Activated CD4-positive, CD25-positive, alpha-beta regulatory T cell treated with anti-CD3 and anti-CD28 coated beads, Interleukin-2, amount 50 U/mL, for 72 hours (primary cell): ENCODE results near the gene TTC33.
"Not testable (repeated sequence)": the region's sequence is repeated elsewhere in the genome, so short reads cannot be mapped to it uniquely, and the experiment has no call there.

Source experiments
- DNase-seq: peaks from one replicate; pipeline ENCODE4 v3.0.0; 2021

The TTC33 gene

GRCh38 chr5:40678460-40679147 is 77.2 kb downstream of the TTC33 start:
- no peak for DNase-seq

DNA sequence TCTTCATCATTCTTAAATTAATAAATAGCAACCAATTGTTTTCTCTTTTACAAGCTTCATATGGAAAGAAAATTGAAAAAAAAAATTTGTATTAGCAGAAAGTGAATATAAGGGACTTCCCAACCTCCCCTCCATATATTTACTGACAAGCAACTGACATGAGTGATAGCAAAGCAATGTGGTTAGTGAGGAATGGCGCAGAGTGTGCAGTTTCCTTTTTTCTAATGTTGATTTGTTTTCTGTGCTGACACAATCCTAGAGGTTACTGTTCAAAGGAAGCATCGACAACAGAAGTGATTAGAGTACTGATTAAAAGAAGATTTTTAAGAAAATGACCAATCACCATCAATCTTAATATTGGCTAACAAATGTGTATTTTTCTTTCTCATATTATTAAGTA is 77.7 kb downstream of the TTC33 start:
- DNase-seq, result no peak

GRCh38 chr5:40677456-40677855 is 78.3 kb downstream of the TTC33 start:
- no peak for DNase-seq

DNA sequence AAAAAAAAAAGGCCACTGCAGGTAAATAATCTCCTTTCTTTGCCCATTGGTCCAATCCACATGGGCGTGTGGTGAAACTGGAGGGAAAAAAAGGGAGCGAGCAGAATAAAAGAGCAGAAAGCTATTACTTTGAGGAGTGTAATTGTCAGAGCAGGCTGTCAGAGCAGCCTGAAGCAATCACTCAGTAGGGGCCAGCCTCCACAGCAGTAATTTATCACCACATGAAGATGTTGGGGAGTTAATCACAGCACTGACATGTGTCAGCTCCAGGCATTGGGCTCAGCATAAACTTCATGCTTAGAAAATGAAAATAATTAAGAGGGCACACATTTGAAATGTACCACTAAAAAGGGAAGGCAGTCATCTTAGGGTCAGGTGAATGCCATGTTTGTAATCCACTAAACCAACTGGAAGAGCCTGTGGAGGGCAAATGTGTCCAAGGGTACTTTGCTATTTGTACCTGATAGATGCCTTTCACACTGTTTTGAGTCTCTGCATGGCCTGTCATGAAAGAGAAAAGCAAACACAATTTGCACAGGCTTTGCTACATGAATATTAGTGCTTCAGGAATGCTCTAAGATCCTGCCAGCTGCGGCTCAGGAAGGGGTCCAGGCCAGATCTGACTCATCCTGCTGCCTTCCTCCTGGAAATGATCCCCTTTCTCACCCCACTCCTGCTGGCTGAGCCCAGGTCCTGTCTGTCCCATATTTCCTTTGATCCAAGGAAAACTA is 79.0 kb downstream of the TTC33 start:
- no peak for DNase-seq

GRCh38 chr5:40675396-40676133 is 80.2 kb downstream of the TTC33 start:
- no peak for DNase-seq

DNA sequence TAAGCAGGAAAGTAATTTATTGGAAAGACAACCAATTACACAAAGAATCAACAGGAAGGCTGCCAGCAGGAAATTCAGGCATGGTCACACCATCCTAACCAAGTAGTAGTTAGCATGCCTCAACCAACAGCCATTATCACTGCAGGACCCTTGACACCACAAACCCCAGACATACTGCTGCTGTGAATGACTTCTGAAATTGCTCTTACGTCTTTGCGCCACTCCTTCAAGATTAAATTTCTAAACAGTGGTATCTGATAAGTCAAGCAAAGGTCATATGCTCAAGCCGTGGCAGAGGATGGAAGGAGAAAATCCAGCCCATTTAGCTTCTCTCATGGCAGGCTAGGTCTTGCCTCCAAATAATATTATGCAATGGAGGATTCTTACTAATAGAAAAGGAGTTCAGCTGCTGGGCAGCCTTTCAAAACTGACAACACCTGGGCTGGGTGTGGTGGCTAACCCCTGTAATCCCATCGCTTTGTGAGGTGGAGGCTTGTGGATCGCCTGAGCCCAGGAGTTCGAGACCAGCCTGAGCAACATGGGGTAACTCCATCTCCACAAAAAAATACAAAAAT is 81.0 kb downstream of the TTC33 start:
- no peak for DNase-seq

- no peak for DNase-seq
These were observed 83.3 kb downstream of the TTC33 start for GRCh38 chr5:40672425-40672824.

DNA sequence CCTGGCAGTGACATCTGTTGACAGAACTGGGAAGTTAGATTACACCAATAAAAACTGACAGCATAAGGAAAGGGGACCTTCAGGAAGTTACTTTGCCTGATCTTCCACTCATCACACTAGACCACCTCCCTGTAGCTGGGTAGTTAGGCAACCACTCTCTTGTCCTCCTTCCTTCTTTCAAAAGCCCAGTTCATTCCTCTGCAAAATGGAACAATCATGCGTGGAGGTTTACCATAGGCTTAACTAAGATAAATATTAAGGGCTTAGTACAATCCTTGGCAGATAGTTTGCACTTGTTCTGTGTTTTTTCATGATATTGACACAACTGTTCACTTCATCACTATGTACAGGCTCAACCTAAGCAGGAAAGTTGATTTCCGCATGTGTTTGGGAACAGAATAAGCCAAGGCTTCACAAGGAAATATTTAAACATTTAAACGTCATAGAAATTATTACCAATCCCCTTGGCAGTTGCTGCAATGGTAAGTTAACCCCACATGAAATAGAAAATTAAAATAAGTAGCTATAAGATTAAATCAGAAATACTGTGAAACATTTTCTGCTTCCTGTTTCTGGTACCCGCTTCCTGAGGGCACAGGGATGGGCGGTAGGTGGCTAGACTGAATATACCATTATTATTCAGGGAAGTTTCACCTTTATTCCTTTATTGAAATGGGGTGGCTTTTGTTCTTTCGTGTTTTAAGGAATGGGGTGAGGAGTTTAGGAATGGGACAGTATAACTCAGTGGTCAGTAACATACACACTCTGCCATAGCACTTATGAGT is 86.0 kb downstream of the TTC33 start:
- DNase-seq, result no peak

- DNase-seq, result no peak
These were observed 88.5 kb downstream of the TTC33 start for GRCh38 chr5:40667161-40667663.

DNA sequence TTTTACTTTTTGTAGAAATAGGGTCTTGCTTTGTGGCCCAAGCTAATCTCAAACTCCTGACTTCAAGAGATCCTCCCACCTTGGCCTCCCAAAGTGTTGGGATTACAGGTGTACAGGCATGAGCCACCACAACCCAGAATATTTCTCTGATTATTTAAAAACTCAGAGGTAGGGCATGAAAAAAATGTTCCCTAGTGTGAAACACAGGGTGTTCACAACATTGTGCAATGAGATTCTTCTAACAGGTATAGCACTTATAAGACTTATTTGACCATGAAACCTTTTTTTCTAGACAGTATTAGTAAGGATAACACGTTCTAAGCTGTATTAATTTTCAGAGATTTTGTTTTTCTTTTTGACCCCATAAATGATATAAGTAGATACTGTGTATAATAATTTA is 89.1 kb downstream of the TTC33 start:
- DNase-seq, result no peak

GRCh38 chr5:40665635-40666298 is 90.0 kb downstream of the TTC33 start:
- DNase-seq, result no peak

GRCh38 chr5:40660751-40661150 is 95.0 kb downstream of the TTC33 start:
- DNase-seq, result no peak

DNA sequence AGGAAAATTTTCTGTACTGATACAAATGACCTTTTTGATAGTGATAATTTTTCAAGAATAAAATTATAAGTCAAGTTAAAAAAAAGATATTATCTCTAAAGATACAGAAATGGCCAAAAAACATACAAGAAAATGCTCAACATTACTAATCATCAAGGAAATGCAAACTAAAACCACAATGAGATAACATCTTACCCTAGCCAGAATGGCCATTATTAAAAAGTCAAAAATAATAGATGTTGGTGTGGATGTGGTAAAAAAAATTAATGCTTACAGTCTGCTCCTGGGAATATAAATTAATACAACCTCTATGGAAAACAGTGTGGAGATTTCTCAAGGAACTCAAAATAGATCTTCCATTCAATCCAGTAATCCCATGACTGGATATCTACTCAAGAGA is 99.0 kb downstream of the TTC33 start:
- no peak for DNase-seq

GRCh38 chr5:40656091-40656490 is 99.7 kb downstream of the TTC33 start:
- not testable (repeated sequence) for DNase-seq

DNA sequence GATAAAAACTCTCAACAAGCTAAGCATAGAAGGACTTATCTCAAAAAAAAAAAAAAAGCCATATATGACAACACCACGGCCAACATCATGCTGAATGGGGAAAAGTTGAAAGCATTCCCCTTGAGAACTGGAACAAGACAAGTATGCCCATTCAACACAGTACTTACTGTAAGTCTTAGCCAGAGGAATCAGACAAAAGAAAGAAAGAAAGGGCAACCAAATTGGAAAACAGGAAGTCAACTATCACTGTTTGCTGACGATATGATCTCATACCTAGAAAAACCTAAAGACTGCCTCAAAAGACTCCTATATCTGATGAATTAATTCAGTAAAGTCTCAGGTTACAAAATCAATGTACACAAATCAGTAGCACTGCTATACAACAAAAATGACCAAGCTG is 100.6 kb downstream of the TTC33 start:
- no peak for DNase-seq

DNA sequence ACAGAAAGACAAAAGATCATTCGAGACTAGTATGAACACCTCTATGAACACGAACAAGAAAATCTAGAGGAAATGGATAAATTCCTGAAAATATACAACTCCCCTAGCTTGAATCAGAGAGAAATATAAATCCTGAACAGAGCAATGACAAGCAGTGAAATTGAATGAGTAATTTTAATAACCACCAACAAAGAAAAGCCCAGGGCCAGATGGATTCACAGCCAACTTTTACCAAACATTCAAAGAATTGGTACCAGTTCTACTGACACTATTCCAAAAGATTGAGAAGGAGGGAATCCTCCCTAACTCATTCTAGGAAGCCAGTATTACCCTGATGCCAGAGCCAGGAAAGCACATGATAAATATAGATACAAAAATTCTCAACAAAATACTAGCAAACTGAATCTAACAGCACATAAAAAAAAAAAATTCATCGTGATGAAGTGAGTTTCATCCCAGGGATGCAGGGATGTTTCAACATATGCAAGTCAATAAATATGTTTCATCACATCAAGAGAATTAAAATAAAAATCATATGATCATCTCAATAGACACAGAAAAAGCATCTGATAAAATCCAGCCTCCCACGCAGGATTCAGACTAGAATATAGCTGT is 101.3 kb downstream of the TTC33 start:
- no peak for DNase-seq

DNA sequence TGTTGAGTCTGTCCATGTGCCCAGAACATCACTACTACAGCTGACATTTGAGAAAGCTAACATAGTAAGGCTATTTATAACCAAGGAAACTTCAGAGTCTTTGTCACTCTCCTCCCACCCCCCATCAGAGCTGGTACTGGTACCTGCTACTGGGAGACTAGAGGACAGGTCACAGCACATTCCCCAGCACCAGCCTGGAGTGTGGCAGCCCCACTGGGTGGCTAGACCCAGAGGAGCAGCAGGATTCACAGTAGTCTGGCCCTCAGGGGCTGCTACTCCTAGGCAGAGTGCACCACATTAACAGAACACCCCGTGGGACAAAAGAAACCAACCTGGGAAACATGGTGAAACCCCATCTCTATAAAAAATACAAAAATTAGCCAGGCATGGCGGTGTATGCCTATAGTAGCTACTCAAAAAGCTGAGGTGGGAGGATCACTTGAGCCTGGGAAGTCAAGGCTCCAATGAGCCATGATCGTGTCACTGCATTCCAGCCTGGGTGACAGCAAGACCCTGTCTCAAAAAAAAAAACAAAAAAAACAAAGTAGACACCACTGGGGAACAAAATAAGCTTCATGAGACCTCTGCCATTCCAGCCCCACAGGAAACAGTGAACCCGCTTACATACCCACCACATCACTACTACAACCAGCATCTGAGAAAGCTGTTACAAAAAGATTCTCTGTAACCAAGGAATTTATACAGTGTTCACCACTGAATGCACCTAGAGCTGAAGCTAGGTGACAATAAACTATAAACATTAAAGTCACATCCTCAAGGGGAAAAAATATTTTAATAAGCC is 102.3 kb downstream of the TTC33 start:
- DNase-seq, result no peak

- DNase-seq, result no peak
These were observed 103.1 kb downstream of the TTC33 start for GRCh38 chr5:40652441-40653220.

GRCh38 chr5:40651201-40651600 is 104.6 kb downstream of the TTC33 start:
- no peak for DNase-seq
